ENCODE data around the gene PTPRT.

Gene PTPRT

DNA sequence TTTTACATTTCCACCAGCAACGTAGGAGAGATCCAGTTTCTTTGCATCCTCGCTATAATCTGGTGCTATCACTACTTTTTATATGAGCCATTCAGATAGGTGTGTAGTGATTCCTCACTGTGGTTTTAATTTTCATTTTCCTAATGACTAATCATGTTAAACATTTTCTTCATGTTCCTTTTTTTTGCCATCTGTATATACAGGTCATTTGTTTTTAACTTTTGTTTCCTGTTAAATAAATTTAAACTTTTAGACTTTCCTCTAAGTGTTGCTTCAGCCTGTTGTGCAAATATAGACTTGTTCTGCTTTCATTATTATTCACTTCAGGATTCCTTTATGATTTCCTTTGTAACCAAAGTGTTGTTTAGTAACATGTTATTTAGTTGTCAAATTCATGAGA, 697.4 kb downstream of the PTPRT start:
- no peak for DNase-seq
- intact Hi-C loops (cut with DNase I) = no loop called here

DNA sequence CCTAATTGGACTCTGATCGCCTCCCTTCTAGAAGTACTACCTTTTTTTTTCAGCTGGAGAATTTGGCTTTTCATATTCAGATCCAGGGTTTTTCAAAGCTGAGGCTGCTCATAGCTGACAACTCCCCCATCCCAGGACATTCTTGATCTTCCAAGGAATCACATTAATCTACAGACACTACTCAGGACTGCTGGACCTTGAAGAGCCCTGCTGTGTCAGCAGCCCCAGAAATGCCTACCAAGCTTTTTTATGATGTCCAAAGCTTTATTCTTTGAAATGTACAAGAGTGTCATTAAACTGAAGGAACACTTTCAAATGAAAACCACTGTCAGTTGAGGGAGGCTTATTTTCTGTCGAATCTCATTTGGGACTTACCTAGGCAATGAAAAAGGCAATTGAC, 704.1 kb downstream of the PTPRT start:
- no peak for DNase-seq
- intact Hi-C loops (cut with DNase I) = no loop called here

DNA sequence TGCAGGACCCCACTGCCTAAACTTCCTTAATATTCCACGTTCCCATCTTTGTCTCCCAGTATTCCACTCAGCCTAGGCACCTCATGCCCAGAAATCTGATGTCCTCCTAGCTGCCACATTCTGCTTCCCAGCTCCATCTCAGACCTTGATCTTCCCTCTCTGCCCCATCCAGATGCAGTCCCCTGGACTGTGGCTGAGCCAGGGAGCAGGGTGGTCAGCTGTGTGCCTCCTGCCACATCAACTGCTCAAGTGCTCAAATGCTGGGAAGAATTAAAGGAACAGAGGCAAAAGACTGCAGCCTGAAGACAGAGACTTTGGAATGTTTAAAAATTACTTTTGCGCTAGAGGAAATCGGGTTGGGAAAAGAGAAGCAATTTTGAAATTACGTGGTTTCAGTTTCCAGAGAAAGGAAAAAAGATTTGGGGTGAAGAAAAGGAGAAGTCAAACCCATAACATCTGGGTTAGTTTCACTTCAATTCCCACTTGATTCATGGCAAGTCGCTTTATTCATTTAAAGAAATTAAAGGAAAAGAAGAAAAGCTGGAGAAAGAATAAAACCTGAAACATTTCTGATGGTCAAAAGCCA, 704.8 kb downstream of the PTPRT start:
- no peak for DNase-seq

DNA sequence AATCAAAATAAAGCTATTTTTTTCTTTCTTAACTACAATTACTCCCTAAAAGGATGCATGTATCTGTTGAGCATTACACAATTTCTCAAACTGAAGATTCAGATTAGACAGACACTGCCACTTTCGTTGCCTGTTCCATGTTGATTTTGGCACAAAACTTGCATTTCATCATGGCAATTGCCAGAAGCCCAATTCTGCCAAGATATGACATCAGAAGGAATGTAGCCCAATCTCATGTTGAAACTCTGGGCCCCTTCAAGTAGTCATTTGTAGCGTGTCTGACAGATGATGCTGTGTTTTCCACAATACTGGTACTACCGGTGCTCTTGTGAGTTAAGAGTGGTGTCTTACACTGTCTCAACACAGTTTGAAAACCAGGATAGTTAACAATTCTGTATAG, 705.4 kb downstream of the PTPRT start:
- intact Hi-C loops (cut with DNase I) = no loop called here

More for the DNA sequence above, 704.8 kb downstream of the PTPRT start:
- intact Hi-C loops (cut with DNase I) = no loop called here

DNA sequence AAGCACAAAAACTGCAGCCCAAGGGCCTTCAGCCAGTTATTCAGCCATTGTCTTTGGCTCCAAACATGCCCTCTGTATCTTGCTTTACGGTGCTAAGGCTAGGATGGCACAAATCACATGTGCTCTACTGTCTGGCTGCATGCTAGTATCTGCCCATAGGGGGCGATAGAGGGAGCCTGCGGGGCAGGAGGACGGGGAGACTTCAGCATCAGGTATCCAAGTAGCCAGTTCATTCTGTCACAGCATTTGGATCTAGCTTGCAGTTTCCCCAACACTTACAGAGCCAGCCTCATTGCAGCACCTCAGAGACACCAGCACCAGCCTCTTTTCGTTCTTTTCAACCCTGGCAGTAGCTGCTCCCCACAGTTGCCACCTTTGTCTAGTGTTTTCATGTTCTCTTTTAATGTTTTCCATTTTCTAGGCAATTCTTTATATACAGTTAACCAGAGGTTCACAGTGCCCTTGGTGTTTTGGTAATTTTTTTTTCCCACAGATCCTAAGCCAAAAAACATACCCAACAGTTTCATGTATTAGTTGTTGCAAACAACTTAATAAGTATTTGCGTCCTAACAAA, 705.9 kb downstream of the PTPRT start:
- intact Hi-C loops (cut with DNase I) = no loop called here
- DNase-seq = peak in 24 of 42 donors; percentile 3 to 65 (median 18)

More for the DNA sequence above, 705.4 kb downstream of the PTPRT start:
- peak in 4 of 42 donors; percentile 4 to 21 (median 10) for DNase-seq

DNA sequence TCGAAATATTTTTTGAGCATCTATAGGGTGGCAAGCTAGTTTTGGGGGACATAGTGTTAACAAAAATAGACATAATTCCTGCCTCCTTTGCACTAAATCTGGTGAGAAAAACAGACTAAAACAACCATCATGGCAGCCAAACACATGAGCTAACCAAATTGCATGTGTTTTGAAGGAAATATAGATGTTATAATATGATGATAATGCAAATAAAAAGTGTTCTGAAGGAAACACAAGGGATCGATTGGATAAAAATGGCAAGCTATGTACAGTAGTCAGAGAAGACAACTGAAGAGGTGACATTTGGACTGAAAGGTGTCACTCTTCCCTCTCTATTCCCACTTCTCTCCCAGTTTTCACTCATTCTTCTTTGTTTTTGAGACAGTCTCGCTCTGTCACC, 706.9 kb downstream of the PTPRT start:
- DNase-seq = no peak
- intact Hi-C loops (cut with DNase I) = no loop called here

DNA sequence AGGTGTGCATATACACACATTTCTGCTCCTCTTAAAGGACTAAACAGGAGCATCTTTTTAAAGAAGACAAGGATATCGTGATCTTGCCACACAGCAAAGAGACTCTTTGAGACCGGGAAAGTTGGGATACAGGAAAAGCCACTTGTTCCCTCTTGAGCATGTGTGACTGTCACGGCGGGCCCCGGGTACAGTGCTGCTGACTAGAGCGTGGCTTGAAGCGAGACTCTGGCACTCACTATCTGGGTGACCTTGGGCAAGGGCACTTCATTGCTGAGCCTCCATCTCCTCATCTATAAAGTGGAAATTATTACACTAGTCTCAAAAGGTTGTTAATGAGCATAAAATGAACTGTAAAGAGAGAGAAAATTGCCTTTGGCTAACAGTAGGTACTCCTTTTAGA, 713.9 kb downstream of the PTPRT start:
- DNase-seq = no peak
- intact Hi-C loops (cut with DNase I) = no loop called here

DNA sequence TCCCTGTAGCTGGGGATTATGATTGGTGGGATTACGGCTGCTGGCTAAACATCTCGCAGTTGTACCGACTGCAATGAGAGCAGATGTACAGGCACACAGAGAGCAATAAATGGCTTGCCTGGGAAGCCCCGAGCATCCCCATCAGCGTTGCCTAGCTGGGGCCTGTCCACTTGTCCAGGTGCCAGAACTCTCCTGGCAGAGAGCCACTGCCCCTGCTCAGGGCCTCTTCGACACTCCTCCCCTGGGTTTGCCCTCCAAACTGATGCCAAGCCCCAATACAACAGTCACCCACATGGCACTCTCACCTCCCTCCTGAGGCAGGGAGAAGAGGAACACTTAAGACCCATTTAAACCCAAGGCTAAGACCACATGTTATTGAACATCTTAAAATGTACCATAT, 715.1 kb downstream of the PTPRT start:
- DNase-seq = no peak
- intact Hi-C loops (cut with DNase I) = no loop called here

DNA sequence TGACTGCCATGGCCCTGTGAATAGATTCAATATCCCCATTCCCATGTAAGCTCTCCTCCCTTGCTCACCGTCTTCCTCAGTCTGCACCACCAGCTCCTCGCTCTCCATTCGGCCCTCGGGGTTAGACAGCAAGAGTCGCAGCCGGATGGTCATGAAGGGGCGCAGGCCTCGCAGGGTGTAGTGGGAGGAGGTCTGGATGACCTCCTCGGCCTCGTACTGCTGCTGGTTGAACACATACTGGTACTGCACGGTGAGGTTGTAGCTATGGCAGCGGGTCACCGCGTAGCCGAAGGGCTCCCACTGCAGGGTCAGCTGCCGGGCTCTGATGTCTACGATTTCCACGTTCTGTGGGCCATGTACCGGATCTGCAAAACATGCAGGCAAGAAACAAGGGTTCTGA, 717.5 kb downstream of the PTPRT start:
- intact Hi-C loops (cut with DNase I) = no loop called here
- DNase-seq = no peak

DNA sequence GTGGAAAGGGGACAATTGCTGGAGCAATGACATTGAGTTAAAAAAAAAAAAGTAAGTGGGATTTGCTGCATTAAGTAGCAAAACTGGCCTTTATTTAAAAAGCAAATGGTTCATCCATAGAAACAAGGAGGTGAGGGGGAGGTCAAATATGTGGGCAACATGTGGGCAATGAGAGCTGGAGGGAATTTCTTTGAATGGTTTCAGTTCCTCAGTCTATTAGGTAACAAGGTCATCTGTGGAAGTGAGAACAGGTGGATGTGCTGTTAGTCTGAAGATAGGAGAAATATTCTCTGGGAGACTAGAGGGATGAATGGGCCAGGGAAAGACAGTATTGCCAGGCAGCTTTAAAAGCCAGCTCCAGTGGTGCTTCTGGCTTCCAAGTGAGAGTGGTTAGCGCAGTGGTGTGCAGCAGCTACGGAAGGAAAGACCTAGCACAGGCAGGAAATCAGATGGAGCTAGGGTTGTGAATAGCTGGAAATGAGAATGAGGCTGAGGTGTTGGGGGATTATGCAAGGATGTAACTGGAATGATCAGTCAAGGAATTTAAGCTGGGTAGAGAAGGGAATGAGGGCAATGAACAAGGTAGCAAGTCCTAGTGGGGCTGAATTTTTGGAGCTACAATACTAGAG, 727.6 kb downstream of the PTPRT start:
- no peak for DNase-seq
- intact Hi-C loops (cut with DNase I) = no loop called here

DNA sequence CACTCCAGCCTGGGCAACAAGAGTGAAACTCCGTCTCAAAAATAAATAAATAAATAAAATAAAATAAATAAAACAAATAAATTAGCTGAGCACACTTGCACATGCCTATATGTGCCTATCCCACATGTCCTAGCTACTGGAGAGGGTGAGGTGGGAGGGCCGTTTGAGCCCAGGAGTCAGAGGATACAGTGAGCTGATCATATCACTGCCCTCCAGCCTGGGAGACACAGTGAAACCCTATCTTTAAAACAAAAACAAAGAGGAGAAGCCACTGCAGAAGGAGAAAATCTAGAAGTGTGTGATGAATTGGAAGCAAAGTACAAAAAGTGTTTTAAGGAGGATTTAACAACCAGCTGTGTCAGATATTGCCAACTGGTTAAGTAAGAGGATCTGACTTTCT, 728.4 kb downstream of the PTPRT start:
- intact Hi-C loops (cut with DNase I) = no loop called here

DNA sequence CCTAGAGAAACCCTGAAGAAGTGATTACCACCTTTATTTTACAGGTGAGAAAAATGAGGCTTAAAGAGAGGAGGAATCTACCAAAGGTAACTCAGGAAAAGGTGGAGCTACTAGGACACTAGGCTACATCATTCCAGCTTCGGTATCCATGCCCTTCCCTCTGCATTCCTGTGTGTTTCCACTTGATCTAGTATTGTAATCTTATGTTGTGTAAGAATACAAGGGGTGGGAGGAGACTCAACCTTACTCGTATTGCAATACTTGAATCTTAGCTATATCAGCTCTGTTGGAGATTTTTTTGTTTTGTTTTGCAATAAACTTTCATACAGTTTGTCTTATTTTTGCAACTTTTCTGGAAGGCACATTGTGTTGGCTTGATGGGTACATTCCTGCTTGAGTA, 742.4 kb downstream of the PTPRT start:
- intact Hi-C loops (cut with DNase I) = no loop called here
- DNase-seq = no peak

More for the DNA sequence above, 728.4 kb downstream of the PTPRT start:
- DNase-seq = no peak

DNA sequence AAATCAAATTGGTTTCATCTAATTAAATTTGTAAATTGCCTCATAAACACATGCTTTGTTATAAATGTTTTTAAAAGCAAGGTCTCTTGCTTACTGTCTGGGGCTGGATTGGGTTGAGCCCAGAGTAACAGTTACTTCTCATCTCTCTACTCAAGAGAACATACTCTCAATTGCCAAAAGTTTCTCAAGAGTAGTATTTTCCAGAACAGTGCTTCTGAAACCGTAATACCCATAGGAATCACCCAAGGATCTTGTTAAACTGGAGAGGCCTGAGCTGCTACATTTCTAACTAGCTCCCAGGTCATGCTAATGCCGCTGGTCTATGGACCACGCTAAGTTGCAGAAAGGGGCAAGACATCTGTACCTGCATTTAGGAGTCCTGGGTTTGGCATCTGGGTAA, 744.9 kb downstream of the PTPRT start:
- intact Hi-C loops (cut with DNase I) = no loop called here

DNA sequence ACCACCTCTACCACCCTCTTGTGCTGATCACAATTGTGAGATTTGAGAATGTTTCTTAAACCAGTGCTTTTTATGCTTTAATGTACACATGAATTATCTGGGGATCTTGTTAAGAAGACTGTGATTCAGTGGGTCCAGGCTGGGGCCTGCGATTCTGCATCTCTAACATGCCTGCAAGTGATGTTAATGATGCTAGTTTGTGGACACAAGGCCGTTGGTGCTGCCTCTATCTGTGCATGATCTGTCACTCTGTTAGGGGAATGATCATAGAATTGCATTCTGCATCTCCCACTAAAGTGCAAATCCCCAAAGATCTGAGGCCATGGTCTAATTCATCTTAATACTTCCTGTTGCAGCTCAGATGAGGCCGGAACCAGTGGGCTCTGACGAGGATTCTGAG, 746.5 kb downstream of the PTPRT start:
- no peak for DNase-seq
- intact Hi-C loops (cut with DNase I) = no loop called here

More for the DNA sequence above, 744.9 kb downstream of the PTPRT start:
- DNase-seq = no peak

DNA sequence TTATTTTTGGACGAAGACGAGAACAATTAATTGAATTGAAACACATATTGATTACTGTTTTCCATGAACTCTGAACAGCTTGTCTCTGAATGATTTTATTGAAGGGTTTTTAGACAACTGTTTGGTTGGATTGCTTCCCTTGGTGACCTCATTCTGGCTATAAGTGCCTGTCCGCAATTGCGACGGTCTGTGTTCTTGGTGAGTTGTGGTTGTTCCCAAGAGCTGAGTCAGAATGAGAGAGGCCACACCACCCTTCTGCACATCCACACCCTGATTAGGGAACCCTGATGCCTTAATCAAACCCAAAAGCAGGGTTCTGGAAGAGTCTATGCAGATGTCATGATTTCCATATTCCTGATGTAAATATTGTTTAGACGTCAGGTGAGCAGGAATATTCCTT, 747.0 kb downstream of the PTPRT start:
- no peak for DNase-seq
- intact Hi-C loops (cut with DNase I) = no loop called here

DNA sequence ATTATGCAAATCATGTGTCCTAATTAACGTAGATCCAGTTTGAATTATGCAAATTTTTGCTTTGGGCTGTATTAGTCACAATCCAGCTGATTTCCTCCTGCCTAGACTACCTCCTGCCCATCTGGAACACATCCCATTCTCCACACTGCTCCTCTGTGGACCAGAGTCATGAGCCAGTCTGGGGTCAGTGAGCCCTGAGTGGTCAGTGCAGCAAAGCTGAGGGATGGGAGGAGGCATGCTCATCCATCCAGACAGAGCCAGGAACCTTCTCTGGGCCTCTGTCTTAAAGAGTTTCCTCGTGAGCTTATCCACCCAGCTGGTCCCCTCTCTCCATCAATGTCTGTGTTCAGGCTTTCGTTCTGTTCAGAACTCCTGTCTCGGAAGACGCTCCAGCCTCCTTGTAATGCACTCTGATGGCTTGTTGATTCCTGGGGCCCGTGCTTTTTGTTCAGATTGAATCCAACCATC, 747.8 kb downstream of the PTPRT start:
- intact Hi-C loops (cut with DNase I) = no loop called here
- DNase-seq = peak in 8 of 42 donors; percentile 9 to 78 (median 18)

DNA sequence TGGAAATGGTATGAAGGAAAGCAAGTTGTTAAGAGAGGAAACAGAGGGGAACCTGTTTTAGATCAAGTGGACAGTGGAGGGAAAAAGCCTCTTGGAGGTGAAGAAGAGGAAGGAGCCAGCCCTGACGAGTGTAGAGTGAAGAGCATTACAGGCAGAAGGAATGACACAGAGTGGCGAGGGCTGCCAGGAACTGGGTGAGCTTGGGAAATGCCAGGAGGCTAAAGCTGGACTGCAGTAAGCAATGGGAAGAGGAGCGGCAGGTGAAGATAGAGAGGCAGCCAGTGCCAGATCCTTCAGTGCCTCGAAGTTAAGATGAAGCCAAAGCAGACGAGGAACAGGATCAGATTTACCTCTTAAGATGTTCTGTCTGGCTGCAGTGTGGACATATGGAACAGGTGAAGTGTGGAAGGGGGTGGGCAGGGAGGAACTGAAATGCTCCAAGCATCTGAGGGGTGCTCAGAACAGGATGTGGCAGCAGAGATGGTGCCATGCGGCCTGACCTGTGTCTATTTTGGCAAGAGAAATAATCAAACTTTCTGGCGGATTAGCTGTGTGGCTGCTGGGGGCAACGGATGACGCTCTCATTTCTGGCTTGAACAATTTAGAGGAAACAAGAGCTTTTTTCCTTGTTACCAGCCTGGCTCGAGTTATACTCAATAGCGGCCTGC, 748.4 kb downstream of the PTPRT start:
- peak in 3 of 42 donors; percentile 4 to 11 (median 11) for DNase-seq
- intact Hi-C loops (cut with DNase I) = no loop called here

DNA sequence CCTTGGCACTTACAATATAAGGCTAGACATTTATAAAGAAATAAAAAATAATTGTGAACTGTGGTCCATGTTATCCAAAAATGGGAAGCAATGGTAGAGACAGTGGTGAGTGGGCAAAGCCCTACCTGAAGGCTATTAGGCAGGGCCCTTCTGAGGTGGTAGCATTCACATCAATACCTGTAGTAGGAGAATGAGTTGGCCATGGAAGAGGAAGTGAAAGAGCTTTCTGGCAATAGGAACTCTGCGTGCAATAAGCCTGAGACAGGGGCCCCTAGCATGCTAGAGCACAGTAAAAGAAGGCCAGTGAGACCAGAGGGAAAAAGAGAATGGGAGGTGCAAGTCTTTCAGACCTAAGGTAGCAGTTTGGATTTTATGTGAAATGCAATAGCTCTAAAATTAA, 754.5 kb downstream of the PTPRT start:
- intact Hi-C loops (cut with DNase I) = no loop called here
- no peak for DNase-seq

DNA sequence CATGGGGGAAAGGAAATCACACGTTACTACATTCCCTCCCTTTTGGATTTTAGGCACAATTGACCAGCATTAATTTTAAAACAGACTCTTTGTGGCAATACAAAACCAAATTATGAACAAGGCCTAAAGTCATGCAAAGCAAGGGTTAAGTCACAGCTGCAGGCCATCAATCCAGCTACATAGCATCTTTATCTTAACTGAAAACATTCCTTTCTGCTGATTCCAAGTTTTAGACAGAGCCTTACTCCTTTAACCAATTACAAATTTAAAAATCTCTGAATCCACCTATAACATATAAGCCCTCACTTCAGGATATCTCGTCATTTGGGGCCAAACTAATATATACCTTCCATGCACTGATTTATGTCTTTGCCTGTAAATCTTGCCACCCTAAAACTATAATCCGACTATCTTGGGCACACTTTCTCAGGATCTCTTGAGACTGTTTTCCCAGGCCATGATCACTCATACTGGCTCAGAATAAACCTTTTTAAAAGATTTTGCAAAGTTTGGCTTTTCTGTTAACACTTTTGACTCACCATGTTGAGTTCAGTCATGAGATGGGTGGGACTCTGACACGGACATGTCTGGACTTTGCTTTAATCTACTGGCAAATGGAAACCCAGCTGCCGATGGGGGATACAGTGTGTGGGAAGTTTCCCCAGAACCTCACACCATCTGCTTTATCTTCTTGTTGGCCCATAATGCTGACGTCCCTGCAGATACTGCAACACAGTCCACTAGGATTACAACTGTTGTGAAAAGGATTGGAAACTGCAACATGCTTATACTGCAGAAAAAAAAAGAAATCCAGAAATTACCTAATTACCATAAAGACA, 757.0 kb downstream of the PTPRT start:
- intact Hi-C loops (cut with DNase I) = no loop called here
- no peak for DNase-seq
